EH (cell line): ENCODE measurements around the gene CEP104.
"Not testable (repeated sequence)": the region's sequence is repeated elsewhere in the genome, so short reads cannot be mapped to it uniquely, and the experiment has no call there.

ENCODE experiments used
- DNase-seq: peaks from one replicate; pipeline ENCODE4 v3.0.0-alpha.2; 2015; ENCODE audit warnings: low read depth

The CEP104 gene

DNA sequence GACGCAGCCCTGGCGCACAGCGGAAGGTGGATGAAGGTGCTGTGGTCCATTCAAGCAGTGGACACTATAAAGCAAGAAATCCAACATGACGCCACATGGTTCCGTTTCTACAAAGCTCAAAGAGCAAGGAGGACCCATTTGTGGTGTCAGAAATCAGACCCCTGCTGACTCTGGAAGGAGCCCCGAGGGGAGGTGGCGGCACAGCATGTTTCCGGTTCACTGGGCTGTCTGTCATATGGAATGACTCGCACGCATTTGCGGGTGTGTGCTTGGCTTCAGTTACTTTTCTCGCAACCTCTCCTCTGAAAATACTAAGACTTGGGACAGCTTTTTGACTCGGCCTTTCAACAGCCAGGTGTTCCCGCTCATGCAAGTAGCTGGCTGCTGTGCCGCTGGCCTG lies 31.7 kb downstream of the CEP104 start:
- DNase-seq = no peak

DNA sequence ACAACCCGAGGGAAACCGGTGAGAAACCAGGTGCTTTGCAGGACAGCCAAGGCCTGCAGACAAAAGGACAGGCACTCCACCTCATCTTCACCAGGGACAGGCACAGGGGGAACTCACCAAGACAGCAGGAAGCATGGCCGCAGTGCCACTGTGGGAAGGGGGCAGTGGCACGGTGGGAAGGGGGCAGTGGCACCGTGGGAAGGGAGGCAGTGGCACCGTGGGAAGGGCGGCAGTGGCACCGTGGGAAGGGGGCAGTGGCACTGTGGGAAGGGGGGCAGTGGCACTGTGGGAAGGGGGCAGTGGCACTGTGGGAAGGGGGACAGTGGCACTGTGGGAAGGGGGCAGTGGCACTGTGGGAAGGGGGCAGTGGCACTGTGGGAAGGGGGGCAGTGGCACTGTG lies 32.4 kb downstream of the CEP104 start:
- no peak for DNase-seq

DNA sequence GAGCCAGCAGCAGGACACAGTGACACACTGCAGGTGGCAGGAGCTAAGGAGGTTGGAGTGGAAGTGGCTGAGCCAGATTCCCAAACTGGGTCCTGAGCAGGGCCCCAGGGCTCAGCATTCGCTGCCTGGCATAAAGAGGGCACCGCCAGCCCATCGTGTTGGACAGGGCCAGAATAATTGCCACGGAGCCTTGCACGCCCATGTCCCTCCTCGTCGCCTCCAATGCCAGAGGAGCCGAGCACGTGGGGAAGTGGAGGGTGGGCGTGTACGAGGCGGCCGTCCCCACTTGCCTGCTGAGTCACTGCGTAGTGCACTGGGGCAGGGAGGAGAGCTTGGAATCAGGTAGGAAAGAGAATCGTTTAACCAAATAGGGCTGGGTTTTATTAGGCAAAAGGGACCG lies 34.6 kb downstream of the CEP104 start:
- no peak for DNase-seq

DNA sequence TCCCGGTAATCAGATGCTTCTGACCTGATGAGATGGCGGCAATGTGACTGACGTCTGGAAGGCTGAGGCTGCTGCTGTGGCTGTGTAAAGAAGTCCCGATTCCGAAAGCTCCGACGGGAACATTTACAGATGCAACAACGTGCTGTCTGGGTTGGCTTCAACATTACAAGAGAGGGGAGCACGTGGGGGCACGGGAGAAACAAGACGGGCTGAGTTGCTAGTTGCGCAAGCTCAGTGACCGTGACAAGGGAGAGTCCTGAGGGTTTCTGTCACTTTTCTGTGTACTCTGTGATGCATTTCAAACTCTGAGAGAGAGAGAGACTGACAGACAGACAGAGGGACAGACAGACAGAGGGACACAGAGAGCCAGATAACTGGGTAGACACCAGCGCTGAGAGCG lies 35.1 kb downstream of the CEP104 start:
- DNase-seq = no peak

DNA sequence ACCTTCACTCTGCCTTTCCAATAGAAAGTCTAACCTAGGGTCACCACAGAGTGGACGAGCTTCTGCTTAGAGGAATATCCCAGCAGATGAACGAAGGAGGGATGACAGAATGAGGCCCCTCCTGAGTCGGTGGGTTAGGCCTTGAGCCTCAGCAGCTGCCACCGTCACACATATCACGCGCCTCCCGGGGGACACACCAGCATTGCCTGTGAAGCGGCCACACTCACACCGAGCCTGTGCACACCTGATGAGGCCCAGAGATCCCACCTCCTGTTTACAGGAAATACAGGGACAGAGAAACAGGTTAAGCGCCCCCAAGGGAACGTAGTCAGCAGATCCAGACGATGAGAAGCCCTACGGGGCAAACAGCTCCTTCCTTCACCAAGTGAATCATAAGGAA lies 35.6 kb downstream of the CEP104 start:
- DNase-seq = no peak

DNA sequence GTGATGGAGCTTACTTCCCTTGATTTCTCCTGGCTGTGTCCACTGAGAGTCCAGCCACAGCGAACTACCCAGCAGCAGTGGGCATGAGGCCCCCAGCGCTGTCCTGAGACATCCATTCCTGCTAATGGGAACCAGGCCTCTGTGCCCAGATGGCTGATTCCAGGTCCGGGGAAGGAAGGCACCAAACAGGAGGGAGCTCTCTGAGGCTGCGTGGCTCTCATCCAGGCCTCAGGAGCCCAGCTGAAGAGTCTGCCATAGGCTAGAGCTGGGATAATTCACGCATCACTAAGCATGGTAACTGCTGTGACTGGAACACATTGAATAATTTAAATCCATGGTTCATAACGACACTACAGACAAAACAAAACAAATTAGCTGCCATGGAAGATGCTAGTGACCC lies 36.0 kb downstream of the CEP104 start:
- DNase-seq = no peak

DNA sequence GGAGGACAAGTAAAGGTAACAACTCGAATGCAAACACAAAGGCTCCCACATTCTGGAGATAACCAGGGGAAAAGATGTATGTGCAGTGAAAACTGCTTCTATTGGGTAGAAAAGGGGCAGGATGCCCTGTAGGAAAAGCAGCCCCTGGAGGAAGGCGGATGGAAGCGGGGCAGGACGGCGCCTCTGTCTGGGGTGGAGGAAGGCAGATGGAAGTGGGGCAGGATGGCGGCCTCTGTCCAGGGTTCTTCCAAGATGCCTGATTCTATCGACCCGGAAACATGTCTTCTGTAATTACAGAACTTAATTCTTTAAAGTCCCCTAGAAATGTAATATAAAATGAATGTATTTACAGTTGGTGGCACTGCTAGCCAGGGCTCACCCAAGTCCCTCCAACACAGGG lies 36.7 kb downstream of the CEP104 start:
- no peak for DNase-seq

DNA sequence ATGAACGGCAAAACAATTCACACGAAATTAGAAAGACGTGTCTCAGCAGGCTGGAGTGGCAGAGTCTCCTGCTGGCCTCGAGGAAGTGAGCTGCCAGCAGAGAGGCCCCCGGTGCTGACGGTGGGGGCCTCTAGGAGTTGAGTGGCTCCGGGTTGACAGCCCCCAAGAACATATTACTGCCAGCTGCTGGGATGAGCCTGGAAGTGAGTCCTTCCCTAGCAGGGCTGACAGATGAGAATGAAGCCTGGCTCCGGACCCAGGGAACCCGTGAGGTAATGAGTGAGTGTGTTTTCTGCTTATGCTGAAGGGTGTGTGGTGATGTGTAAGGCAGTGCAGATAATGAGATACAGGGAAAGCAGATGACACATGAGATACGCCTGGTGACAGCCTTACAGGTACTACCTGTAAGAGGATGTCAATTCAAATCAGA lies 37.2 kb downstream of the CEP104 start:
- DNase-seq = no peak

DNA sequence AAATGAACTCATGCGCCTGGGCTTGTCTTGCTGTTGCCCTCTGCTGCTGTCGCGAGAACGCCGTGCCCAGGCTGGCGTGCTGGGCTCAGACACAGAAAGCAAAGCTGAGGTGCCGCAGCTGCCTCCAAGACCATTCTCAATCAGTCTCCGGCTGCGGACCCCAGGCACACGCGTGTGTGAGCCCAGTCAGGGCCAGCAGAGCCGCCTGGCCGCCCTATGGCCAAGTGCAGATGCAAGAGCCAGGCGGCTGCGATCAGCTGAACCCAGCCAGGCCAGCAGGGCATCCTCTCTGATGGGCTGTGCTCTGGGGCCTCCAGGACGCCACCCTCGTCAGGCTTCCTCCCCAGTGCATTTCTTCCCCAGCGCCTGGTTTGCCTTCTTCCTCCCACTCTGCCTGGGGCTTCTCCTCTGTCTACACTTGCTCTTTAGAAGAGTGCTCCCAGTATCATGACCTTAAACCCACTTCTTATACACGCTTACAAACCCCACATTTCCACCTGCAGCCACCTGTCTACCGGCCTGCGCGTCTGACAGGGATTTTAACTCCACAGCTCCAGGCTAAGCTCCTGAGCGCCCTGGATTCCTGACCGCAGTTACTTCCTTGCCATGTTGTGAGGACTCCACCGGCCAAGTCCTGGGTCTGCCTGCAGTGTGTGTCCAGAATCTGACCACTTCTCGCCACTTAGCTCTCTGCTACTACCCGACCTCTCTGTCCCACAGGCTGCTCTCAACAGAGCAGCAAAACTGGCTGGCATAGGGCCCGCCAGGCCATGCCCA lies 39.0 kb downstream of the CEP104 start:
- DNase-seq = no peak

DNA sequence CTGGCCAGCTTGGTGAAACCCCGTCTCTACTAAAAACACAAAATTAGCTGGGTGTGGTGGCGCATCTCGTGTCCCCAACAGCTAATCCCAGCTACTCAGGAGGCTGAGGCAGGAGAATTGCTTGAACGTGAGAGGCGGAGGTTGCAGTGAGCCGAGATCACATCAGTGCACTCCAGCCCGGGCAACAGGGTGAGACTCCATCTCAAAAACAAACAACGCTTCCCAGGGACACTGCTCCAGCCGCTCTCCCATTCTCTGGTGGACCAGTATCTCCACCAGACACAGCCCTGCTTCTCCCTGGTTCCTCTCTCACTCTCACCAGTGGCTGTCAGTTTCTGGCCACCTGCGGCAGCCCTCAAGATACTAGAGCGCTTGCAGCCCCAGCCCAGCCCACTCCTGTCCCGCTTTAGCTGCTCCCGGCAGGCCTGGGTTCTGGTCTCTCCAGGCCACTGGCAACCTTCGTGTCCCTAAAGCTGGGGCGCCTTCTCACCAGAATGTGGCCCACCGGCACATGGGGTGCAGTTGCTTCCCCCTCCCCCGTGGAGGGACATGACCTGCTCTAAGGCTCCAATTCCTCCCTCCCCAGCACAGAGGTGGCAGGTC lies 39.8 kb downstream of the CEP104 start:
- DNase-seq = no peak

DNA sequence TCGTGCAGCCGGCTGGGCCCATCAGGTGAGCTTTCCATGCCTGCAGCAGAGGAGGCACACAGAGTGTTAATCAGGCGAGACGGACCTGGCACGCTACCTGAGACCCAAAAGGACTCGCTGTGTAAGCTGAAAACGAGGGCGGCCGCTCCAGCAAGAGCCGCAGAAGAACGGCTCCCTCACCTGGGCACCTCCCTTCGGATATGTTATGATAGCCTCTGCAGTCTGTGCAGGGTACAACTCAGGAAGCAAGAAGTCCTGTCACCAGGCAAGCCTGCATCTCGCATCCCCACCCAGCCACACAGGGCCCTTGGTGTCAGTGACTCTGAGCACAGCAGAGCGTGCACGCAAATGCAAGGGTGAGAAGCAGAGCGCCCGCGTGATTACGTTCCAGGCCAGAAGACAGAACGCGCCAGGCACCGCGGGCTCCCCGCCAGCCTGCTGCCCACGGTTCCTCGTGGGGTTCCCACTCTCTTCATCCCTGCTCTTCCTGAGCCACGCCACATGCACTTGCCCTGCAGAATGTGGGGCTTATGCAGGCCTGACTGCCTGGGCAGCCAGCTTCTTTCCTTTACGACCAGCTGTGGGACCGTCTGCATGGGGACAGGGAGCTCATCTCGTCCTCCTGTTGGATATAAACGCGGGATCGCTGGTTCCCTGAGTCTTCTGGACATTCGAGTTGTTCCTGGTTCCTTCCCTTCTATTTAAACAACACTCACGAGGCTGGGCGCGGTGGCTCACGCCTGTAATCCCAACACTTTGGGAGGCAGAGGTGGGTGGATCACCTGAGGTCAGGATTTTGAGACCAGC lies 40.5 kb downstream of the CEP104 start:
- no peak for DNase-seq

DNA sequence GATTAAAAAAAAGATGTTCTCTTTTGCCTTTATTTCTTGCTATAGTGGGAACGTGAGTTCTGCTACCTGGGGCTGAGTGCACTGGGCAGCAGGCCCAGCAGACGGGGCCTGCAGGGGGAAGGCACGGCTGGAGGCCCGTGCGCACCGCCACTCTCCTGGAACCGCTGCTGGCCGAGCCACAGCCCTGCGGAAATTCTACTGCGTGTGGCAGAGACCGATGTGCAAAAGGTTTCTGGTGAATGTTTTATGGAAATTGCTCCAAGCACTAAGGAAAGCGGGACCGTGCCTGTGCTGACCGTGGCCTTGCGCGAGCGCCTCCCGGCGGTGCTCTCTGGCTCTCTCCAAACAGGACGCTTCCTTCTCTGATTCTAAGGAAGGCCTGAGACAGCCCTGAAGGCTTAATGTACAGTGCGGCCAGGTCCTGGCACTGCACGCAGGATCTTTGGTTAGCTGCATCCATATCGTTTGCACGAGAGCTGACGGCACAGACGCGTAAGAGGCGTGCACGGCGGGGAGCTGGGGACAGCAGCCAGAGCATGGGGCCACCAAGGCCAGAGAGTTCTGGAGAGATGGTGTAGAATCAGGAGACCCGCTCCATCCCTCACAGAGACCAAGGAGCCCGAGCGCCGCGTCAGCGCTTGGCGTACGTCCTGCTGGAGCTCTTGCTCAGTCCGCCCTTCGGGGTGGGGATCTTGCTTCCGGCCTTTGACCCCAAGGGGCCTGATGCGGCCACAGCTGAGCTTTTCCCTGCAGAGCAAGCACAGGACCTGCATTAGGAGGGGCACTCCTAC lies 42.0 kb downstream of the CEP104 start:
- DNase-seq = no peak

DNA sequence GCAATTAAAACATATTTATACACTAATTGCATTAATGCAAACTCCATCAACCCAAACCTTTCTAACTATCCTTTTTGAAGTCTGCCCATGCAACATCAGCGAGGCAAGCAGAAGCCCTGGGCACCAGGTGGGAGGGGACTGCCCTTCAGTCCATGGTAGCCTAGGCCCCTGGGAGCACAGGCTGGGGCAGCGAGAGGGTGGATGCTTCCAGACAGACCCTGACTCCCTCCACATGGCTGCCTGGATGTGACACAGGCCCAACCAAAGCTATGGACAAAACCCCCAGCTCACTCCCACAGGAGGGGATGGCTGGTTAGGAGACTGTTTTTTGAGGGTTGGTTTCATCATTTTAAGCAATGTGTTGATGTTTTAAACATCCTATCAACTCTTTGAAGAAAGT lies 42.9 kb downstream of the CEP104 start:
- DNase-seq = no peak

DNA sequence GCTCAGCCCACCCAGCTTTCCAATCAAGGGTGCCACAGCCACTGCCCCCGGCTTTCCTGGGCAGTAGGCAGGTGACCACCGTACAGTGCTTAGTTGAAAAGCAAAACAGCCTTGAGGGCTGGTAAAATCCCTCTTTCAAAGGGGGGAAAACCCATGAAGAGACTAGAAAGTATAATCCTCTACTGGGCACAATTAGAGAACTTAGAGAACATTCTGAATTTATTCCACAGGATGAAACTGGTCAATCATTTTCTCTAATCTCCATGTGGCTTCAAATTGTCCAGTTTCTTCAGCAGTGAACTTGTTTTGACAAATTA lies 45.5 kb downstream of the CEP104 start:
- DNase-seq = no peak

DNA sequence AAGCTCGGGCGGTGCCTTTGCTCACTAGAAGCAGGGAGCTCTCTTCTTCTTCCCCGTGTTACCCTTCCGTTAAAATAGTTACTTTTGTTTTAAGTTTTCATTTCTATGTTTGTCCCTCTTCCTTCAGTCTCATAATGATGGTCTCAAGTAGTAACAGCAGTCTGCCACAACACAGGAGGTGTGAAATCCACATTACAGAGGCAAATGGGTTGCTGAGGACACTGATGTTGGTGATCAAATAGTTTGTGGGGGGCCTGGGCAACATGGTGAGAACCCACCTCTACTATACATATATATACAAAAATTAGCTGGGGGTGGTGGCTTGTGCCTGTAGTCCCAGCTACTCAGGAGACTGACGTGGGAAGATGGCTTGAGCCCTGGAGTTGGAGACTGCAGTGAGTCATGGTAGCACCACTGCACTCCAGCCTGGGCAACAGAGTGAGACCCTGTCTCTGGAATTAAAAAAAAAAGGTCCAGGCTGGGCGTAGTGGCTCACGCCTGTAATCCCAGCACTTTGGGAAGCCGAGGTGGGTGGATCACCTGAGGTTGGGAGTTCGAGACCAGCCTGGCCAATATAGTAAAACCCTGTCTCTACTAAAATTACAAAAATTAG lies 46.8 kb downstream of the CEP104 start:
- peak; percentile 22 for DNase-seq

DNA sequence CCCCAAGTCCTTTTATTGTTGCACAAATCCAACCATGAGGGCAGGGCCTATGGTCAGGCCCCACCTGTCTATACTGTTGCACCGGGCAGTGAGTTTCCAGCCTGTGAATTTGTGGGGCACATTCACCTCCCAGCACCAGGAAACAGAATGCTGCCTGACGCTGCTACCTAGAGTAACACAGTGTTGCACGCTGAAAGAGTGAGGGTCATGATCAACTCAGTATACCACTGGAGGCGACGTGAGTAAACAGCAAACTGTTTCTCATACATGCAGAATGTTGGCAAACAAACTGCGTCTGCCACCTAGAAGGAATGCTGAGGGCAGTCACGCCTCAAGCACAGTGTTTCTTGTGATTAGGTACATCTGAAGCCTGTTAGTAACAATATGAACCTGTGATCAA lies 47.3 kb downstream of the CEP104 start:
- DNase-seq = no peak

DNA sequence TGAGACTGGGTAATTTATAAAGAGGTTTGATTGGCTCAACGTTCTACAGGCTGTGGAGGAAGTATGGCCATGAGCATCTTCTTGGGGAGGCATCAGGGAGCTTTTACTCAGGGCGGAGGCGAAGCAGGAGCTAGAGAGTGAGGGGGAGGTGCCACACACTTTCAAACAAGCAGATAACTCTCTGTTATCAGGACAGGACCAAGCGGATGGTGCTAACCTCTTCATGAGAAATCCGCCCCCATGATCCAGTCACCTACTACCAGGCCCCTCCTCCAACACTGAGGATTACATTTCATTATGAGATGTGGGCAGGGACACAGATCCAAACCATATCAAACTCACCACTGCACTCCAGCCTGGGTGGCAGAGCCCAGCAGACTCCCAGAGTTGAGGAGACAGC lies 49.2 kb downstream of the CEP104 start:
- no peak for DNase-seq

DNA sequence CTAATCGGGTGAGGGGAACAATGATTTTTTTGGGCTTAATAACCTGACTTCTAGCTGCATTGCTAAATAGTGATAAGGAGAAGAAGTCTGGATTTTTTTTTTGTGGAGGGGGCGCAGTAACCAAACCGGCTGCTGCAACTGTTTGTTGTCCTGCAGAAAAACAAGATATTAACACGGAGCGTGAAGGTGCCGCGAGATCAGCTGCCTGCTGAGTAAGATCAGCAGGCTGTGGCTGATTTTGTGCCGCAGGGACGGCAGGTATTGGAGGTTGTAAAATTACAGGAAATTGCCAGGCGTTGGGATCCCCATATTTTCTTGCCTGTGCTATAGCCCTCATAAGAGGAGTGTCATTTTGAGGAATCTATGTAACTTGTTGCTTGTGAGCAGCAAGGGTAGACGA lies 52.0 kb downstream of the CEP104 start:
- DNase-seq = no peak

DNA sequence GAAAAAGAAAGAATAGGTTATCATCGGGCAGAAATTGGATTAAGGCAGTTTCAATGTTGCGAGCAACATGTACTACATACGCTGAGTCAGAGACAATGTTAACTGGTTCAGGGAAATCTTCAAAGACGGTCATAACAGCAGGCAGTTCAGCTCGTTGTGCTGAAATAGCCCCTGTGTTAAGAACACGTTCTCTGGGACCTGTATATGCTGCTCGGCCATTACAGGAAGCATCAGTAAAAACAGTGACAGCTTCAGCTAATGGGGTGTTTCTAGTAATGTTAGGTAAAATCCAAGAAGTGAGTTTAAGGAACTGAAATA lies 52.4 kb downstream of the CEP104 start:
- not testable (repeated sequence) for DNase-seq

DNA sequence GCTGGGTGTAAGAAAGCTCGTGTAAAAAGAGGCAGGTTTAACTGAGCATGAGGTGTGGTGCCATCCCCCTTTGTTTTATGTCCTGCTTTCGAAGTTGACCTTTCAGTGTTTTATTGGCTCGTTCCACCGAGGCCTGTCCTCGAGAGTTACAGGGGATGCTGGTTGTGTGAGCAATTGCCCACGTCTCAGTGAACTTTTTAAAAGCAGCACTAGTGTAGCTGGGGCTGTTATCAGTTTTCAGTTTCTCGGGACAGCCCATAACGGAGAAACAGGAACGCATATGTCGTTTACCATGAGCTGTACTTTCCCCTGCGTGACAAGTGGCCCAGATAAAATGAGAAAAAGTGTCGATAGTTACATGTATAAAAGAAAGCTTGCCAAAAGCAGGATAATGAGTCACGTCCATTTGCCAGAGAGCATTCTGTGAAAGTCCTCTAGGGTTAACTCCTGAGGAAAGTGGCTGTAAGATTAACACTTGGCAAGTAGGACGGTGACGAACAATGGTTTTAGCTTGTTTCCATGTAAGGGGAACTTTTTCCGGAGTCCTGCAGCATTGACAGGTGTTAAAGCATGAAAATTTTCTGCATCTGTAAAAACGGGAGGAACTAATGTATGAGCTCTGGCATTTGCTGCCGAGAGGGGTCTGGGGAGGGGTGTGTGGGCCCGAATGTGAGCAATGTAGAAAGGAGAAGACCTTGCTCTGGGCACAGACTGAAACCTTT lies 52.9 kb downstream of the CEP104 start:
- DNase-seq = peak; percentile 49

DNA sequence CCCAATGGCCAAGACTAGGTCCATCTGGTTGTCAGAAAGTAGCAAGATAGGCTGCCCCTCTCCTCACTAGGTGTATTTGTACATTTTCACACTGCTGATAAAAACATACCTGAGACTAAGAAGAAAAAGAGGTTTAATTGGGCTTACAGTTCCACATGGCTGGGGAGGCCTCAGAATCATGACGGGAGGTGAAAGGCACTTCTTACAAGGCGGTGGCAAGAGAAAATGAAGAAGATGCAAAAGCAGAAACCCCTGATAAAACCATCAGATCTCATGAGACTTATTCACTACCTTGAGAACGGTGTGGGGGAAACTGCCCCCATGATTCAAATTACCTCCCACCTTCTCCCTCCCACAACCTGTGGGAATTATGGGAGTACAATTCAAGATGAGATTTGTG lies 56.2 kb downstream of the CEP104 start:
- not testable (repeated sequence) for DNase-seq
